SU-DHL-6 (cell line): ENCODE measurements around the gene NSMCE3.

Experiments
- H2AFZ ChIP-seq: fragments of 200-600 bp; sonication (generic); 2 replicates; pipeline ENCODE4 v1.6.1; 2014; ENCODE audit warnings: low read depth, mild to moderate bottlenecking, moderate library complexity, mixed read lengths, antibody characterized with exemption, low read length; ENCODE audit not compliant: severe bottlenecking
- H3F3A ChIP-seq: fragments of 200-600 bp; shearing (Covaris generic); 2 replicates; pipeline ENCODE4 v1.6.0; 2016; ENCODE audit warnings: antibody characterized with exemption, mild to moderate bottlenecking; ENCODE audit not compliant: insufficient read depth
- H3K27ac ChIP-seq: fragments of 200-600 bp; sonication (generic); 2 replicates; pipeline ENCODE4 v1.5.1; 2016; ENCODE audit warnings: low read depth, mild to moderate bottlenecking, low read length, moderate library complexity, mixed read lengths
- H3K27me3 ChIP-seq: fragments of 200-600 bp; sonication (generic), shearing (Covaris generic); 2 replicates; pipeline ENCODE4 v1.6.0; 2014; ENCODE audit warnings: mild to moderate bottlenecking, low read length
- H3K36me3 ChIP-seq: fragments of 200-600 bp; sonication (generic); 2 replicates; pipeline ENCODE4 v1.6.1; 2014; ENCODE audit warnings: mild to moderate bottlenecking, low read length, mixed read lengths
- H3K4me2 ChIP-seq: fragments of 300-600, 200-600 bp; shearing (Covaris generic), sonication (generic); 2 replicates; pipeline ENCODE4 v1.6.0; 2014; ENCODE audit warnings: low read length, low read depth, mild to moderate bottlenecking; ENCODE audit not compliant: poor library complexity, severe bottlenecking
- H3K4me3 ChIP-seq: fragments of 200-600 bp; sonication (generic); 2 replicates; pipeline ENCODE4 v1.5.1; 2014; ENCODE audit warnings: antibody characterized with exemption, low read length, mild to moderate bottlenecking, mixed read lengths; ENCODE audit not compliant: insufficient read depth, poor library complexity, severe bottlenecking
- H3K79me2 ChIP-seq: fragments of 200-600 bp; sonication (generic); 2 replicates; pipeline ENCODE4 v1.6.1; 2014; ENCODE audit warnings: mild to moderate bottlenecking, low read length, moderate library complexity; ENCODE audit not compliant: insufficient read depth
- H3K9ac ChIP-seq: fragments of 200-600 bp; sonication (generic); 2 replicates; pipeline ENCODE4 v1.7.0; 2014; ENCODE audit warnings: mild to moderate bottlenecking, low read length
- H3K9me2 ChIP-seq: fragments of 200-600 bp; sonication (generic); replicated peaks from 2 replicates; pipeline ENCODE4 v1.6.1; 2014; ENCODE audit warnings: low read length; ENCODE audit not compliant: insufficient read depth
- H3K9me3 ChIP-seq: fragments of 200-600 bp; sonication (generic); 2 replicates; pipeline ENCODE4 v1.6.1; 2014; ENCODE audit warnings: low read length, mixed read lengths; ENCODE audit not compliant: insufficient read depth
- H4K20me1 ChIP-seq: fragments of 200-600 bp; sonication (generic); 2 replicates; pipeline ENCODE4 v1.6.1; 2014; ENCODE audit warnings: low read depth, mild to moderate bottlenecking, antibody characterized with exemption, low read length, moderate library complexity, mixed read lengths
- EZH2phosphoT487 ChIP-seq: fragments of 200-600 bp; sonication (generic), shearing (Covaris generic); conservative IDR thresholded peaks from 2 replicates; pipeline ENCODE4 v1.6.1; 2018; ENCODE audit warnings: mild to moderate bottlenecking, antibody characterized with exemption, low read length, moderate library complexity, mixed read lengths
- TF ChIP-seq, protein P1 (sequence below): fragments of 200-600 bp; sonication (generic); IDR thresholded peaks from one replicate; pipeline ENCODE4 v1.5.1; 2017; ENCODE audit warnings: antibody characterized with exemption, mild to moderate bottlenecking, low read length, moderate library complexity; ENCODE audit not compliant: insufficient read depth, poor library complexity, severe bottlenecking

NSMCE3 gene

DNA sequence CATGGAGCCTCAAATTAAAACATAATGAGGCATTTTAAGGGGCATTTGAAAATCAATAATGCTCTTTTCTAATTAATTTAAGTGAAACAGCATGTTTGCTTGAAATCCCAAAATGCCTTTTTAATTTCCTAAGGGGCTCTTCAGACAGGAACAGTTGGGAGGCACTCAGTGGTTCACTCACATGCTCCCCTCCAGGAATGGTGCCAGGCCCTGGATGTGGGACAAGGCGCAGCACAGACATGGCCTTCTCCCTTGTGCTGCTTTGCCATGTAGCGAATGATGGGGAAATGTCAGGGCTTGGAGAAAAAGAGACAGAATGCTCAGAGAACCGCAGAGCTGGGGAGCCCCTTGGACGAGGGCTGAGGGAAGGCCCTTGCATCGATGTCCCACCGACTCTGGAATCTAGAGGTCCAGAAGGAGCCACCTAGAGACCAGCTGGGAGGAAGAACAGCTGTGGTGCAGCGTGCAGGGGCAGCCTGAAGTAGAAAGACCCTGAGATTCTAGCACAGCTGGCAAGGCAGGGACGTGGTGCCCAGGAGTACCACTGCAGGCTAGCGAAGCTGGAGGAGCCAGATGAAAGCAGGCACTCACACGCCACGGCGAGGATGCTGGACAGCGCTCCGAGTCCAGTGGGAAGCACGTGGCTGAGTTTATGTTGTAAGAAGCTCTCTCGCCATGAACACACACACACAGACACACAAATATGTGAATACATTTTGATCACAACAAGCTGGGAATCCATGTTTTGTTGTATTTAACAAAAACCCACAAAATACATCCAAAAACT lies 27.0 kb downstream of the NSMCE3 start:
- Histone ChIP-seq H3K4me2 (no peak overlapping the region), H3K36me3 (no peaks in the 10 kb centered on the region), H3F3A (no peaks in the 10 kb centered on the region), H3K9ac (no peak overlapping the region), H2AFZ (no peak overlapping the region), H3K27me3 (no peaks in the 10 kb centered on the region), H4K20me1 (no peaks in the 10 kb centered on the region), H3K9me2 (no peaks in the 10 kb centered on the region), H3K9me3 (no peaks in the 10 kb centered on the region), H3K27ac (no peak overlapping the region), H3K4me3 (no peak overlapping the region), H3K79me2 (no peaks in the 10 kb centered on the region)
- no peak for TF ChIP-seq EZH2phosphoT487
- TF ChIP-seq, protein P1, sequence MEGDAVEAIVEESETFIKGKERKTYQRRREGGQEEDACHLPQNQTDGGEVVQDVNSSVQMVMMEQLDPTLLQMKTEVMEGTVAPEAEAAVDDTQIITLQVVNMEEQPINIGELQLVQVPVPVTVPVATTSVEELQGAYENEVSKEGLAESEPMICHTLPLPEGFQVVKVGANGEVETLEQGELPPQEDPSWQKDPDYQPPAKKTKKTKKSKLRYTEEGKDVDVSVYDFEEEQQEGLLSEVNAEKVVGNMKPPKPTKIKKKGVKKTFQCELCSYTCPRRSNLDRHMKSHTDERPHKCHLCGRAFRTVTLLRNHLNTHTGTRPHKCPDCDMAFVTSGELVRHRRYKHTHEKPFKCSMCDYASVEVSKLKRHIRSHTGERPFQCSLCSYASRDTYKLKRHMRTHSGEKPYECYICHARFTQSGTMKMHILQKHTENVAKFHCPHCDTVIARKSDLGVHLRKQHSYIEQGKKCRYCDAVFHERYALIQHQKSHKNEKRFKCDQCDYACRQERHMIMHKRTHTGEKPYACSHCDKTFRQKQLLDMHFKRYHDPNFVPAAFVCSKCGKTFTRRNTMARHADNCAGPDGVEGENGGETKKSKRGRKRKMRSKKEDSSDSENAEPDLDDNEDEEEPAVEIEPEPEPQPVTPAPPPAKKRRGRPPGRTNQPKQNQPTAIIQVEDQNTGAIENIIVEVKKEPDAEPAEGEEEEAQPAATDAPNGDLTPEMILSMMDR: no peak

DNA sequence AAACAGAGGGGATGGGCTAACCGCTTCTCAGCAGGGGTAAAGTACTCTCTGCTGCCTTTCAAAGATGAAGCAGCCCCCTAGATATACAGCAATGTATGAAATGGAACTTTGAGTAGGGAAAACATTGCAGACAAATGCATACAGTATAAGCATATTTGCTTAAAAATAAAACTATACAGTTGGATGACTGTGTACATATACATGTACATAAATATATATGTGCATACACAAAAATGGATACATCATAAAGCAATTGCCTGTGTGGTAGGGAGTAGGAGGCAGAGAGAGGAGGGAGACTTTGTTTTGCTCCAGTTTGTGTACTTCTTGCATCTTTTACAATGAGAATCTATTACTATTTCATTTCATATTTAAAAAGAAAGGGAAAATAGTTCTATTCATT lies 28.4 kb downstream of the NSMCE3 start:
- H3K79me2 ChIP-seq: no peaks in the 10 kb centered on the region
- no peaks in the 10 kb centered on the region for H4K20me1 ChIP-seq
- H3K27me3 ChIP-seq: no peaks in the 10 kb centered on the region
- no peak overlapping the region for H3K4me2 ChIP-seq
- no peaks in the 10 kb centered on the region for H3K9me2 ChIP-seq
- H3K36me3 ChIP-seq: no peaks in the 10 kb centered on the region
- H3F3A ChIP-seq: no peaks in the 10 kb centered on the region
- no peak overlapping the region for H3K27ac ChIP-seq
- no peaks in the 10 kb centered on the region for H3K9me3 ChIP-seq
- H3K4me3 ChIP-seq: no peak overlapping the region
- H3K9ac ChIP-seq: no peak overlapping the region
- TF ChIP-seq EZH2phosphoT487: no peak
- TF ChIP-seq, protein P1: no peak
- no peak overlapping the region for H2AFZ ChIP-seq

DNA sequence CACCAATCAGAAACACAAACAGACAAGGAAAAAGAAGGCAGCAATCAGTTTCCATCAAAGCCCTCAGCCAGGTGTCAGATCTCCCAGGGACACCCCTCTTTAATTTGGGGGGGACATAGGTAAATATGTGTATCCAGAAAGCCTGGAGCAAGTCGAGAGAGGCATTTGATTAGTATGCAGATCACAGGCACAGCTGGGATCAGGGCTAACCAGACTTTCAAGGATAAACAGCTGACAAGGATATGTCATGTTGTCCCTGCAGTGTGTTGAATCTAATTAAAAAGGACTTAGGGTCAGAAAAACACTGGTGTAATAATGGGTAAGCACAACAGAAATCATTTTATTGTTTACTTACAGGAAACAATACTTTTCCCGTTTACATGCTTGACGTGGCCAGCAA lies 30.2 kb downstream of the NSMCE3 start:
- TF ChIP-seq EZH2phosphoT487: no peak
- TF ChIP-seq, protein P1: no peak
- no peaks in the 10 kb centered on the region for H3K36me3 ChIP-seq
- H4K20me1 ChIP-seq: no peaks in the 10 kb centered on the region
- no peaks in the 10 kb centered on the region for H3K27me3 ChIP-seq
- no peak overlapping the region for H2AFZ ChIP-seq
- H3K9me3 ChIP-seq: peaks cover 9% of the 10 kb centered on the region
- no peaks in the 10 kb centered on the region for H3K79me2 ChIP-seq
- H3F3A ChIP-seq: no peaks in the 10 kb centered on the region
- no peak overlapping the region for H3K4me3 ChIP-seq
- no peak overlapping the region for H3K27ac ChIP-seq
- no peaks in the 10 kb centered on the region for H3K9me2 ChIP-seq
- H3K4me2 ChIP-seq: no peak overlapping the region
- no peak overlapping the region for H3K9ac ChIP-seq
